HG03280 (cell line): ENCODE results near the gene NCOA3.

Experiments used
- ATAC-seq: cut with Tn5 transposase; IDR thresholded peaks from one replicate; pipeline ENCODE4 v1.9.1; 2021; ENCODE audit warnings: mild to moderate bottlenecking, moderate library complexity; ENCODE audit not compliant: unreplicated experiment

NCOA3 gene

GRCh38 chr20:47622118-47622665 is 120.5 kb downstream of the NCOA3 start:
- ATAC-seq = no peak

GRCh38 chr20:47623206-47623605 is 121.5 kb downstream of the NCOA3 start:
- no peak for ATAC-seq

DNA sequence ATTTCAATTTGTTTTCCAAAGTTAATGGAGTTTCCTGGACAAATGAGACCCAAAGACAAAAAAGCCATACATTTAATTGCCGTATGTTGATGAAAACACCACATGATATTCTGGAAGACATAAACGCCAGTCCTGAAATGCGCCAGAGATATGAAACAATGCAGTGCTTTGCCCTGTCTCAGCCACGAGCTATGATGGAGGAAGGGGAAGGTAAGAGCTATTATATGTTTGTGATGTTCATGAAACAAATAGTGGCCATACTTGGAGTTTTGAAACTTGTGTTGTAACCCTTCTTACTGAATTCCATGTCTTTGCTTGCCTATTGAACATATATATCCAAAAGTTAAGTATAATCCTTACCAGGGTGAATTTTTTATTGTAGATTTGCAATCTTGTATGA is 125.9 kb downstream of the NCOA3 start:
- ATAC-seq = no peak

DNA sequence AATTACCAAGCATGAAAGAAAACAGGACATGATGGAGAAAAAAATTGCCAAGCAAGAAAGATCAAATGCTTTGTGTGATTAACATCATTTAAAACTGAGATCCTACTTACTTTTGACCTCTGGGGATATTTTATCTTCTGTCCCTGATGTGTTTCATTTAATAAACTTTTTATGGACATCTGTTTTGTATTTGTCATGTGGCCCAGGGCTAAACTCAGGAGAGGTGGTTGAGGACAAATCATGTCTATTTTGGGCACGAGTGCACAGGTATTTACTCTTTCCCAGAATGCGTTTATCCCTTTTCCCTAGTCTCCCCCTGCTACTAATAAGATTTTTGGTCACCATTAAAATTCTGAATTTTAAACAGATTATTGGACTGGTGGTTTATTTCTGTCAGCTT is 128.2 kb downstream of the NCOA3 start:
- ATAC-seq = no peak

- ATAC-seq = no peak
These were observed 129.4 kb downstream of the NCOA3 start for GRCh38 chr20:47631078-47631477.

DNA sequence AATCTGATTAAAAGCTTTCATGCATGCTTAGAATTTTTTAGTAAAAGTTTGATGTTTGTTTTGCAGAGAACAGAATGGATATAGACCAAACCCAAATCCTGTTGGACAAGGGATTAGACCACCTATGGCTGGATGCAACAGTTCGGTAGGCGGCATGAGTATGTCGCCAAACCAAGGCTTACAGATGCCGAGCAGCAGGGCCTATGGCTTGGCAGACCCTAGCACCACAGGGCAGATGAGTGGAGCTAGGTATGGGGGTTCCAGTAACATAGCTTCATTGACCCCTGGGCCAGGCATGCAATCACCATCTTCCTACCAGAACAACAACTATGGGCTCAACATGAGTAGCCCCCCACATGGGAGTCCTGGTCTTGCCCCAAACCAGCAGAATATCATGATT is 133.6 kb downstream of the NCOA3 start:
- ATAC-seq = no peak

DNA sequence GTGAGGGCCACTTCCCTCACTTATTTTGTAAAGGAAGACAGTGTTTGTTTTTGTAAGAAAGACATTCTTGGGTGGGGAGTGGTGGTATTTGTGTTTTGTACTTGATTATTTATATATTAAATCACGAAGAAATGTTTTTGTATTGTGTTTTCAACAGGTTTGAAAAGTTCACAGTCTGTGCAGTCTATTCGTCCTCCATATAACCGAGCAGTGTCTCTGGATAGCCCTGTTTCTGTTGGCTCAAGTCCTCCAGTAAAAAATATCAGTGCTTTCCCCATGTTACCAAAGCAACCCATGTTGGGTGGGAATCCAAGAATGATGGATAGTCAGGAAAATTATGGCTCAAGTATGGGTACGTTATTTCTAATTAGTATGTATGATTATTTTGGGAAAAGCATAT is 137.2 kb downstream of the NCOA3 start:
- no peak for ATAC-seq

- no peak for ATAC-seq
These were observed 140.4 kb downstream of the NCOA3 start for GRCh38 chr20:47642118-47642517.

GRCh38 chr20:47642624-47643023 is 140.9 kb downstream of the NCOA3 start:
- no peak for ATAC-seq

DNA sequence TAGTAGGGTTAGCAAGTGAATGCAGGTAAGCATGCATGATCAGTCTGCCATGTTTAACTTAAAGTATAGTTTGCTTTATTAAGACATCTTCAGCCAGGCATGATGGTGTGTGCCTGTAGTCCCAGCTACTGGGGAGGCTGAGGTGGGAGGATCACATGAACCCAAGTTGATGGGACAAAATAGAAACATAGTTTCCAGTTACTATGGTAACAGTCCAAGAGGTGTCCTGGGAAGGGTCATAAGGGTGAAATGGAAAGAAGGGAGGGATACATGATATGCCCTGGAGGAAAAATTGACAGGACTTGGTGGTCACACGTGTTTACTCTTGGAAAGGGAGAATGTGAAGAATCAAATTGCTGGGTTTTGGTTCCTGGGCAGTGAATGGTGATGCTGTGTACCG is 143.9 kb downstream of the NCOA3 start:
- no peak for ATAC-seq

GRCh38 chr20:47647994-47648393 is 146.3 kb downstream of the NCOA3 start:
- no peak for ATAC-seq

DNA sequence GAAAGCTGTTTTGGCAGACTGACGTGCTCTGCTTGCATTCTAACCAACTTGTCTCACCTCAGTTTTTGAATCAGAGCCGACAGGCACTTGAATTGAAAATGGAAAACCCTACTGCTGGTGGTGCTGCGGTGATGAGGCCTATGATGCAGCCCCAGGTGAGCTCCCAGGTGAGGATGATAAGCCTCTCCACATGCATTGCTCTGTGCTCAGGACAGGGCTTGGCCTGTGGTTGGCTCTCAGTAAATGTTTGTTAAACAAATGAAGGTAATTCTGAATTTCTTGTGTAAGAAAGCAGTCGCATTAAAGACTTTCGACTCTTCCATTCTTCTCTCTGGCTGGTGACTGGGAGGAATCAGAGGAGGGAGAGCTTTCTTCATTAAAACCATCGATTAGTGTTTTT is 147.3 kb downstream of the NCOA3 start:
- ATAC-seq = no peak

DNA sequence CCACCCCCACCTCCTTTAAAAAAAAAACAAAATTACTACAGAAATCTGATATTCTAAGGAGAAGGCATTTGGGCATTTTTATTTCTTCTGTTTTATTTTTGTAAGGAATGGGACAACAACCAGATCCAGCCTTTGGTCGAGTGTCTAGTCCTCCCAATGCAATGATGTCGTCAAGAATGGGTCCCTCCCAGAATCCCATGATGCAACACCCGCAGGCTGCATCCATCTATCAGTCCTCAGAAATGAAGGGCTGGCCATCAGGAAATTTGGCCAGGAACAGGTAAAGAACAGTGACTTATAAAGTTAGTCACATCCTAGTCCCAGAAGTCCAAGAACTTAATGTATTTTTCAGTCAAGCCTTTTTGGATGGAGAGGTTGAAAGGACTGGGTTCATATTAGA is 150.6 kb downstream of the NCOA3 start:
- no peak for ATAC-seq

- ATAC-seq = no peak
These were observed 151.1 kb downstream of the NCOA3 start for GRCh38 chr20:47652794-47653193.

DNA sequence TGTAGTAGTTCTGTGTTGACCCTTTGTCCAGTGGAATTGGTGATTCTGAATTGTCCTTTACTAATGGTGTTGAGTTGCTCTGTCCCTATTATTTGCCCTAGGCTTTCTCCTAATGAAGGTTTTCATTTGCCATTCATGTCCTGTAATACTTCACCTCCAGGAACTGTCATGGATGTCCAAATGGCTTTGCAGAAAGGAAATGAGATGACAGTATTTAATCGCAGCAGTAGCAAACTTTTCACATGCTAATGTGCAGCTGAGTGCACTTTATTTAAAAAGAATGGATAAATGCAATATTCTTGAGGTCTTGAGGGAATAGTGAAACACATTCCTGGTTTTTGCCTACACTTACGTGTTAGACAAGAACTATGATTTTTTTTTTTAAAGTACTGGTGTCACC is 152.2 kb downstream of the NCOA3 start:
- no peak for ATAC-seq

DNA sequence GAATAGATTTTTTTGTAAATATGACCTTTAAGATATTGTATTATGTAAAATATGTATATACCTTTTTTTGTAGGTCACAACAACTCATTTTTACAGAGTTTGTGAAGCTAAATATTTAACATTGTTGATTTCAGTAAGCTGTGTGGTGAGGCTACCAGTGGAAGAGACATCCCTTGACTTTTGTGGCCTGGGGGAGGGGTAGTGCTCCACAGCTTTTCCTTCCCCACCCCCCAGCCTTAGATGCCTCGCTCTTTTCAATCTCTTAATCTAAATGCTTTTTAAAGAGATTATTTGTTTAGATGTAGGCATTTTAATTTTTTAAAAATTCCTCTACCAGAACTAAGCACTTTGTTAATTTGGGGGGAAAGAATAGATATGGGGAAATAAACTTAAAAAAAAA is 152.7 kb downstream of the NCOA3 start:
- ATAC-seq = no peak

DNA sequence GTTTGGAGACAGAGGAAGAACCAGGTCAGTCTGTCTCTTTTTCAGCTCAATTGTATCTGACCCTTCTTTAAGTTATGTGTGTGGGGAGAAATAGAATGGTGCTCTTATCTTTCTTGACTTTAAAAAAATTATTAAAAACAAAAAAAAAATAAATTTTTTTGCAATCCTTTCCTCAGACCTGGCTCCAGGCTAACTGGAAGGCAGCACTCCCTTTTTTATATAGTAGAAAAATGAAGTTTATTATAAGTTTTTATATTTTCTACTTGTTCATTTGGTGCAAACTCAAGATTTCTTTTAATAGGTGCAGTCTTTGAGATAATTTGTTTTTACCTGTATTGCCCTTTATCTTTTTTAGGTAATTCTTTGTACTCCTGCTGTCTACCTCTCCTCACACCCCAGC is 153.9 kb downstream of the NCOA3 start:
- ATAC-seq = no peak

DNA sequence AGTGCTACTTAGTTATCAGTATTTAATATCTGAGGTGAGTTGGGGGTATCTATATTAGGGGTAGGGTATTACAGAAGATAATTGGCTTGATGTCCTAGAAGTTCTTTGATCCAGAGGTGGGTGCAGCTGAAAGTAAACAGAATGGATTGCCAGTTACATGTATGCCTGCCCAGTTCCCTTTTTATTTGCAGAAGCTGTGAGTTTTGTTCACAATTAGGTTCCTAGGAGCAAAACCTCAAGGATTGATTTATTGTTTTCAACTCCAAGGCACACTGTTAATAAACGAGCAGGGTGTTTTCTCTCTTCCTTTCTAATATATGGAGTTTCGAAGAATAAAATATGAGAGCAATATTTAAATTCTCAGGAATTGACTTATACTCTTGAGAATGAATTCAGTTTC is 154.6 kb downstream of the NCOA3 start:
- ATAC-seq = no peak

DNA sequence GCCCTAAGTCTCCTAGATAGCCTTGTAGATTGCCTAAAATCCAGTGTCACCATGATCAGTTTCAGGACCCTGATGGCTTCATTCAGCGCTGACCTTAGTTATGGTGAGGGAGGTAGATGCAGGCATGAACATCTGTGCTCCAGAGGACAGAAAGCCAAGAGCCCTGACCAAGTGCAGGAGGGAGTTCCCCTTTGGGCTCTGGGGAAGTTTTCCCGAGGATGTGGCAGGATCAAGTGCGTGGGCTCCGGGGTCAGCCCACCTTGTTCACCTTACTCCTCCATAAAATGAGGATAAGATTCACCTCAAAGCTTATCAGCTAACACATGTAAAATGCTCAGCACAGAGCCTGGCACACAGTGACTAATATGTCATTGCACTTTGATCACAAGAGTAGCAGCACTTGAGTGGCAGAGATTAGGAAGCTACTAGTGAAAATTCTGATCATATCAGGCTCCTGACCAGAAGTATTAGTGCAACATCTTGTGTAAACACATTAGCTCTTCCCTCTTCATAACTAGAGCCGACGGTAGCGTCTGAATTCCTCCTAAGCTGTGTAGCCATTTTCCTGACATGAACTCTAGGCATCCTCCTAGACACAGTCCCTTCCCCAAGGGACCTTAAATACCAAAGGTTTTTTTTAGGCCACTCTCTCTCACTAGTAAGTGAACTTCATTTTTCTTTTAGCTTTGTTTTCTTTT is 158.4 kb downstream of the NCOA3 start:
- ATAC-seq = no peak

DNA sequence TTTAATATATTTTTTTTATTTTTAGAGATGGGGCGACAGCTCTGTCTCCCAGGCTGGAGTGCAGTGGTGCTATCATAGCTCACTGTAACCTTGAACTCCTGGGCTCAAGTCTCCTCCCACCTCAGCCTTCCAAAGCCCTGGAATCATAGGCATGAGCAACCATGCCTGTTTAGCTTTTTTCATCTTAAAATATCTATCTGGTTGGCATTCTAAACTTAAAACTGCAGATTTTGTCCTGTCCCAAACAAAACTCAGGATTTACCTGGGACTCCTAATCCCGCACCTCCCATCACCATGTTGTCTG is 158.9 kb downstream of the NCOA3 start:
- ATAC-seq = no peak

DNA sequence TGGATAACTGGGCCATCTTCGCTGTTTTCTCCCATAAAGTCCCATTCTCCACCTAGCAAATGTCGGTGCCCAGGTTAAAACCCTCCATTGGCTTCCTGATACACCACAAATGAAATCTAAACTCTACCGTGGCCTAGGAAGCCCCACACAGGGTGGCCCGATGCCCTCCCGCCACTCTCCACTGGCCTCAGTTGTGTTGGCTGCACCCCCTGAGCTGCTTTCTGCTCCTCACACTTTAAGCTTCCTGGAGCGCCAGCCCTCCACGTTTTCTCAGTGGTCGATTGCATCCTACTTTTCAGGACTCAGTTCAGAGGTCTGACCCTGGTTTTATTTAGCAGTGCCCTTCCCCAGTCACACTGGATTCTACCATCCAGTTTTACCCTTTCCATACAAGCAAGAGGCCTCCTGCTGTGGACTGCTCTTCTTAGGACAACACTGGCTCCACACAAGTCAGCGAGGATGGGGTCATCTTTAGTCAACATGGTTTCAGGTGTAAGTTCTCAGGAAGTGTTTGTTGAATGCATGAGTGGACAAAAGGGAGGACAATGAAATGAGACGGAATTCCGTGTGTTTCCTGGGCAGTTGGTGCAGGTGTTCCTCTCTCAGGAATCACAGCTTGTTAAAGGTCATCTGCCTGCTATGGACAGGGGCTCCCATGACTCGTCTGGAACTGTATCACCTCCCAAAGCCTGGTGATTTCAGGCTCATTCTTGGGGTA is 159.5 kb downstream of the NCOA3 start:
- no peak for ATAC-seq

- ATAC-seq = no peak
These were observed 160.0 kb downstream of the NCOA3 start for GRCh38 chr20:47661714-47662113.
